GM19468 (cell line): ENCODE data around the gene TANC2.

Experiments
- ATAC-seq: cut with Tn5 transposase; IDR thresholded peaks from one replicate; pipeline ENCODE4 v1.9.1; 2021; ENCODE audit warnings: mild to moderate bottlenecking, moderate library complexity, moderate number of reproducible peaks; ENCODE audit not compliant: unreplicated experiment; ENCODE audit errors: extremely low read depth

The TANC2 gene

DNA sequence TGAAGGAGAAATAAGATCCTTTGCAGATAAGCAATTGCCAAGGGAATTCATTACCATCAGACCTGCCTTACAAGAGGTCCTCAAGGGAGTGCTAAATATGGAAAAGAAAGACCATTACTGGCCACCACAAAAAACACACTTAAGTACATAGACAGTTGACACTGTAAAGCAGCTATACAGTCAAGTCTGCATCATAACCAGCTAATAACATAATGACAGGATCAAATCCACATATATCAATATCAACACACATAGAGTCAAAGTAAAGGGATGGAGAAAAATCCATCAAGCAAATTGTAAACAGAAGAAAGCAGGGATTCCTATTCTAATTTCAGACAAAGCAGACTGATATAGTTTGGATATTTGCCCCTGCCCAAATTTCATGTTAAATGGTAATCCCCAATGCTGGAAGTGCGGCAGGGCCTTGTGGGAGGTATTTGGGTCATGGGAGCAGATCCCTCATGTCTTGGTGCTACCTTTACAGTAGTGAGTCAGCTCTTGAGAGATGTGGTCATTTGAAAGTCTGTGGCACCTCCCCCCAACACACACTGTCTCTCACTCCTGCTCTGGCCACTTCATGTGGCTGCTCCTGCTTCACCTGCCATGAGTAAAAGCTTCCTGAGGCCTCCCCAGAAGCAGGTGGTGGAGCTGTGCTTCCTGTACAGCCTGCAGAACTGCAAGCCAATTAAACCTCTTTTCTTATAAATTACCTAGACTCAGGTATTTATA is 32.8 kb downstream of the TANC2 start:
- ATAC-seq: no peak

DNA sequence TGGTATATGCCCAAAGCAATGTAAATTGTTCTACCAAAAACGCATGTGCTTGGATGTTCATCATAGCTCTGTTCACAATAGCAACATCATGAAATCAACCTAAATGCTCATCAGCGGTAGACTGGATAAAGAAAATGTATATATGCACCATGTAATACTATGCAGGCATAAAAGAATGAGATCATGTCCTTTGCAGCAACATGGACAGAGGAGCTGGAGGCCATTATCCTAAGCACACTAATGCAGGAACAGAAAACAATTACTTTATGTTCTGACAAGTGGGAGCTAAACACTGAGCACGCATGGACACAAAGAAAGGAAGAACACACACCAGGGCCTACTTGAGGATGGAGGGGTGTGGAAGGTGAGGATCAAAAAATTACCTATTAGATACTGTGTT is 33.7 kb downstream of the TANC2 start:
- ATAC-seq: no peak

DNA sequence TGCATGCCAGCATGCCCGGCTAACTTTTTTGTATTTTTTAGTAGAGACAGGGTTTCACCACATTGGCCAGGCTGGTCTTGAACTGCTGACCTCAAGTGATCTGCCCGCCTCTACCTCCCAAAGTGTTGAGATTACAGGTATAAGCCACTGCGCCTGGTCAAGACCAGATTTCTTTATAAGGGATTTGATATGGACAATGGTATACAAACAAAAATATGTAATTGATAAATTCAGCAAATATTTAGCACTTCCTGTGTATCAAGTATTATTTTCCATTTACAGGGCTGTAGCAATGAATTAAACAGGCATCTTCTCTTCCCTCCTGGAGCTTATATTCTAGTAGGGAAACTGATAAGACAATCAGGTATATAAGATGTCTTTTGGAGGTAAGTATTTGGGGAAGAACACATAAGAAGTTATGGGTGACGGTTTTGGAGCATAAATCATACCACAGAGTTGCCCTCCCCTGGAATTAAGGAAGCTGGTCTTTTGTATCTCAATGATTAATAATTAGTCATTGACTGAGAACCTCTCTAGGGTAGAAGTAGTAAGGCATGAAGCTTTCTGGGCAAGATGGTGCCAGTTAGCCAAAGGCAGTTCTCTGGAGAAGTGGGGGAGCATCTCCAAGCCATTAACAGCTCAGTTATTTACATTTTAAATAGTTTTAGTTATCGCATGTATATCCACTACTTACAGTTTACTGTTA is 35.8 kb downstream of the TANC2 start:
- ATAC-seq: no peak

DNA sequence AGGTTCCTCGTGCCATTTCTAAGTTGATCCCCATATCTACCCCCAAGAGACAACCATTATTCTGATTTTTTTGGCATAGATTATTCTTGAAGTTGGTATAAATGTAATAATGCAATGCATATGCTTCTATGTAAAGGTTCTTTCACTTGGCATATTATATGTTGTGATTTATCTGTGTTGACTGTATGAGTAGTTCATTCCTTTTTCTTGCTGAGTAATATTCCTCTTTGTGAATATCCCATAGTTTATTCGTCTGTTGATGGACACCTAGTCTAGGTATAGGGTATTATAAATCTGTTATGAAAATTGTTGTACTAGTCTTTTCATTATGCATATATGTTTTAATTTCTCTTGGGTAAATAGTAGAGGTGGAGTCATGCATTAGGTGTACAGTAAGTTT is 36.6 kb downstream of the TANC2 start:
- ATAC-seq: no peak

DNA sequence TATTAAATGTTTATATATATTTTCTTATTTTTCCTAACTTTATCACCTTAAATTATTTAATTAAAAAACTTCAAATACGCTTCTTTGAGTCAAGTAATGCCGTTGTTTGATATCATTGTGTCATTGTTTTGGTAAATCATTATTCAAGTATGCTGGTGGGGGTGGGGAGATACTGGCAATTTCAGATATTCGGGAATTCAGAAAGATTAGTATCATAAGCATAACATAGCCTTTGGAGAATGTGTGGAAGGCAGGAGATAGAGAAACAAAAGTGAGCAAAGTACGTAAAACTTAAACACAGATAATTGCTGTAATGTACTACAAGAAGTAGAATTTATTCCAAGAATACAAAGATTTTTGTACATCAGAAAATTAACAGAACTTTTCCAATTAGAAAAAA is 49.8 kb downstream of the TANC2 start:
- ATAC-seq: no peak
